ENCODE data around the gene MYRFL. TPM values are rescaled to one million over a fixed set of nuclear protein-coding genes. Genes with fewer than 3 reads are reported as not detected.
"Not testable (repeated sequence)": the region's sequence is repeated elsewhere in the genome, so short reads cannot be mapped to it uniquely, and the experiment has no call there.

MYRFL gene
- not detected for total RNA-seq

DNA sequence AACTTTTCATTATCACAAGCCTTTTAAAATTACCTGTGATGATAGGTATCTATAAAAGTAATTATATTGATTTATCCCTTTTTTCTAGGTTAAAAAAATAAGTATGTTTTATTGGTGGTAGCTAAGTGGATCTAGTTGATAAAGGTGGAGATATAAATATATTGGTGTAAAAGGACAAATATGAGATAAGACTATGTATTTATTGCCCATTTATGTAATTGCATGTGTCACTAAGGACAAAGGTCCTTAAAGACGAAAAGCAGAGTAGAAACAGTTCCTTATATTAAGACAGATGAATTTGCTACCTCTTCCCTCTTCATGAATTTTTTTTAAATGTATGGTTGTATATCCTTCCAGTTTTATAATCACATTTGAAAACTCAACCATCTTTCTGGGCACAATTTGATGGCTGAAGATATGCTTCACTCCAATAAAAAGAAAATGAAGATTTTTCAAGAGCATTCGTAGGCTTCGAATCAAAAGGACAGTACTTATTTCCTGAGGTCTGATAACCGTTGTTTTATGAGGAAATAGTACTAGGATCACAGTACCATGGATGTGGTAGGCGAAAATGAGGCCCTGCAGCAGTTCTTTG lies at the start of gene MYRFL:
Gene MYRFL, plus strand, starts transcription at position 262 of the 595 bp plus-strand sequence. Its CDS starts 291 bp downstream, at position 553.
- Histone ChIP-seq H3K36me3 (no peaks in the 10 kb centered on the region), H3K27me3 (no peaks in the 10 kb centered on the region), H3K4me1 (no peaks in the 10 kb centered on the region), H3K27ac (no peak within 1 kb of the TSS), H3K9me3 (no peaks in the 10 kb centered on the region), H3K4me3 (no peak within 1 kb of the TSS)
- TF ChIP-seq POLR2A (IDR thresholded peaks at IDR 0.05) = no peak
- TF ChIP-seq, protein P1, sequence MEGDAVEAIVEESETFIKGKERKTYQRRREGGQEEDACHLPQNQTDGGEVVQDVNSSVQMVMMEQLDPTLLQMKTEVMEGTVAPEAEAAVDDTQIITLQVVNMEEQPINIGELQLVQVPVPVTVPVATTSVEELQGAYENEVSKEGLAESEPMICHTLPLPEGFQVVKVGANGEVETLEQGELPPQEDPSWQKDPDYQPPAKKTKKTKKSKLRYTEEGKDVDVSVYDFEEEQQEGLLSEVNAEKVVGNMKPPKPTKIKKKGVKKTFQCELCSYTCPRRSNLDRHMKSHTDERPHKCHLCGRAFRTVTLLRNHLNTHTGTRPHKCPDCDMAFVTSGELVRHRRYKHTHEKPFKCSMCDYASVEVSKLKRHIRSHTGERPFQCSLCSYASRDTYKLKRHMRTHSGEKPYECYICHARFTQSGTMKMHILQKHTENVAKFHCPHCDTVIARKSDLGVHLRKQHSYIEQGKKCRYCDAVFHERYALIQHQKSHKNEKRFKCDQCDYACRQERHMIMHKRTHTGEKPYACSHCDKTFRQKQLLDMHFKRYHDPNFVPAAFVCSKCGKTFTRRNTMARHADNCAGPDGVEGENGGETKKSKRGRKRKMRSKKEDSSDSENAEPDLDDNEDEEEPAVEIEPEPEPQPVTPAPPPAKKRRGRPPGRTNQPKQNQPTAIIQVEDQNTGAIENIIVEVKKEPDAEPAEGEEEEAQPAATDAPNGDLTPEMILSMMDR (IDR thresholded peaks at IDR 0.05) = no peak
- no peak for TF ChIP-seq POLR2AphosphoS5 (IDR thresholded peaks at IDR 0.05; ENCODE audit: insufficient read depth in 1 of 2, low read depth in 1 of 2)
- DNase-seq (ENCODE audit: extremely low spot score in 2 of 2) = no peak
- intact Hi-C loops (cut with DNase I) = no loop called here

DNA sequence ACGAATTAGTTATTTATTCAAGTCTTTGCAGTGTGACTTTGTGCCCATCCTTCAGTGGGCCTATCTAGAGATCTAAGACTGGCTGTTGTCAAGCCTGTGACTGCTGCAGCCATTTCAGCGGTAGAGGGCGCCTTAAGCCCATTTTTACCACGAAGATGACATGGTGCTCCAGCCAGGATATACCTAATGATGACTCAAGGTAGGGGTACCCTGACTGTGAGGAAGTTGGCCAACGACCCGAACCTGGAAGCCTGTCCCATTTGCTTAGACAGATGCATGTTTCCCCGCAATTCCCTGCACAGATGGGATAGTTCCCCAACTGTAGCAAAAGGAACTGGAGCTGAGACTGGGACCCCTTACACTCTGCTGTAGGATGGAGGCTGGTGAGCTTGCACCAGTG lies 45.1 kb upstream of the MYRFL start:
- Histone ChIP-seq H3K36me3 (no peaks in the 10 kb centered on the region), H3K4me1 (no peaks in the 10 kb centered on the region), H3K9me3 (no peaks in the 10 kb centered on the region), H3K4me3 (no peak overlapping the region), H3K27me3 (no peaks in the 10 kb centered on the region), H3K27ac (no peak overlapping the region)
- intact Hi-C loops (cut with DNase I) = no loop called here
- no peak for DNase-seq (ENCODE audit: extremely low spot score in 2 of 2)
- no peak for TF ChIP-seq POLR2A (IDR thresholded peaks at IDR 0.05)
- TF ChIP-seq POLR2AphosphoS5 (IDR thresholded peaks at IDR 0.05; ENCODE audit: insufficient read depth in 1 of 2, low read depth in 1 of 2) = no peak
- TF ChIP-seq, protein P1 (IDR thresholded peaks at IDR 0.05) = no peak

DNA sequence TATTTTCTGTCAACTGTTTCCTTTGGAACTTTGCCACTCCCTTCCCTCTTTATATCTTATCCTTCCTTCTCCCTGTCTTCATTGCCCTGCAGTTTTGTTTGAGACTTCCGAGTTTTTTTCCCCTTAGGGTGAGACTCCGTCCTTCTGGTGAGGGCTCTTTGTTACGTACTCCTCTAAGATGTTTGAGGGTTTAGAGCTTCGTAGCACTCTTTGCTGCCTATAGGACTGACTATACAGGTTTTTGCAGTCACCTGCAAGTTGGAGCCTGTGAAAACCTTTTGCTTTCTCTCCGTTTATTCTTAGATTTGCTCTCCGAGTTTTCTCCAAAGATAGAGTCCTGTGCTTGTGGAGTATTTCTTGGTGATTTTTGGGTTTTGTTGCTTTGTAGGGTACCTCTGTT lies 41.7 kb upstream of the MYRFL start:
- Histone ChIP-seq H3K36me3 (peaks cover 0 to 6% of the 10 kb centered on the region in 2 donors), H3K27me3 (no peaks in the 10 kb centered on the region), H3K4me3 (no peak overlapping the region), H3K27ac (no peak overlapping the region), H3K4me1 (no peaks in the 10 kb centered on the region), H3K9me3 (no peaks in the 10 kb centered on the region)
- no peak for TF ChIP-seq POLR2AphosphoS5 (IDR thresholded peaks at IDR 0.05; ENCODE audit: insufficient read depth in 1 of 2, low read depth in 1 of 2)
- TF ChIP-seq POLR2A (IDR thresholded peaks at IDR 0.05) = no peak
- TF ChIP-seq, protein P1 (IDR thresholded peaks at IDR 0.05) = no peak
- intact Hi-C loops (cut with DNase I) = no loop called here
- no peak for DNase-seq (ENCODE audit: extremely low spot score in 2 of 2)

DNA sequence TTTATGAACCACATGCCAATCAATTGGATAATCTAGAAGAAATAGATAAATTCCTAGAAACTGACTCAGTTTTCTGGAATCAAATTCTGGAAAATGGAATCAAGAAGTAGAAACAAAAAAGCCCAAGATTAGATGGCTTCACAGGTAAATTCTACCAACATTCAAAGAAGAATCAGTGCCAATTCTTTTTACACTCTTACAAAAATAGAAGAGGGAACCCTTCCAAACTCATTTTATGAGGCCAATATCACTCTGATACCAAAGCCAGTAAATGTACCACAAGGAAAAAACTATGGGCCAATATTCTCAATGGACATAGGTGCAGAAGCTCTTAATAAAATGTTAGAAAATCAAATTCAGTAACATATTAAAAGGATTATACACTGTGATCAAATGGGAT lies 35.7 kb upstream of the MYRFL start:
- no peaks in the 10 kb centered on the region for H3K4me1 ChIP-seq
- H3K27me3 ChIP-seq = no peaks in the 10 kb centered on the region
- intact Hi-C loops (cut with DNase I) = no loop called here
- TF ChIP-seq, protein P1 (IDR thresholded peaks at IDR 0.05) = no peak
- TF ChIP-seq POLR2AphosphoS5 (IDR thresholded peaks at IDR 0.05; ENCODE audit: insufficient read depth in 1 of 2, low read depth in 1 of 2) (no peak), POLR2A (IDR thresholded peaks at IDR 0.05) (no peak)
- no peak overlapping the region for H3K4me3 ChIP-seq
- DNase-seq (ENCODE audit: extremely low spot score in 2 of 2) = no peak
- peaks cover 0 to 6% of the 10 kb centered on the region in 2 donors for H3K36me3 ChIP-seq
- peaks cover 18% of the 10 kb centered on the region for H3K9me3 ChIP-seq
- no peak overlapping the region for H3K27ac ChIP-seq

DNA sequence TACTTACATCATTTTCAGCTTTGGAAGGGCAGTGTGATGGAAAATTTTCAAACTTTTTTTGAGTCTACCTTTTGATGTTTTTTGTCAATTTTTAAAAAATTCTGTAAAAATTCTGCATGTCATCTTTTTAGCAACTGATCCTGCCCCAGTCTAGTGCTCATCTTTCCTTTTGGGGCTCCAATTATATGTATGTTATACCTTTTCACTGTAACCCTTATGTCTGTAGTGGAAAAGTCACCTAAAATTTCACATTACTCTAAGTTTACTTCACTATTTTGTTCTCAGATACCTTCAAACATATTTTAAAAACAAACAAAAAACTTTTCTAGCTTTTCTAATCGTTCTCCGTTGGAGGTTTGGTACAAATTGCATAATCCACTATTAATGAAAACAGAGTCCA lies 32.5 kb upstream of the MYRFL start:
- no peak overlapping the region for H3K27ac ChIP-seq
- no peak overlapping the region for H3K4me3 ChIP-seq
- TF ChIP-seq, protein P1 (IDR thresholded peaks at IDR 0.05) = no peak
- no peak for TF ChIP-seq POLR2A (IDR thresholded peaks at IDR 0.05)
- no peak for TF ChIP-seq POLR2AphosphoS5 (IDR thresholded peaks at IDR 0.05; ENCODE audit: insufficient read depth in 1 of 2, low read depth in 1 of 2)
- no peak for DNase-seq (ENCODE audit: extremely low spot score in 2 of 2)
- H3K4me1 ChIP-seq = no peaks in the 10 kb centered on the region
- peaks cover 0 to 11% of the 10 kb centered on the region in 2 donors for H3K36me3 ChIP-seq
- intact Hi-C loops (cut with DNase I) = no loop called here
- peaks cover 18% of the 10 kb centered on the region for H3K9me3 ChIP-seq
- H3K27me3 ChIP-seq = no peaks in the 10 kb centered on the region

DNA sequence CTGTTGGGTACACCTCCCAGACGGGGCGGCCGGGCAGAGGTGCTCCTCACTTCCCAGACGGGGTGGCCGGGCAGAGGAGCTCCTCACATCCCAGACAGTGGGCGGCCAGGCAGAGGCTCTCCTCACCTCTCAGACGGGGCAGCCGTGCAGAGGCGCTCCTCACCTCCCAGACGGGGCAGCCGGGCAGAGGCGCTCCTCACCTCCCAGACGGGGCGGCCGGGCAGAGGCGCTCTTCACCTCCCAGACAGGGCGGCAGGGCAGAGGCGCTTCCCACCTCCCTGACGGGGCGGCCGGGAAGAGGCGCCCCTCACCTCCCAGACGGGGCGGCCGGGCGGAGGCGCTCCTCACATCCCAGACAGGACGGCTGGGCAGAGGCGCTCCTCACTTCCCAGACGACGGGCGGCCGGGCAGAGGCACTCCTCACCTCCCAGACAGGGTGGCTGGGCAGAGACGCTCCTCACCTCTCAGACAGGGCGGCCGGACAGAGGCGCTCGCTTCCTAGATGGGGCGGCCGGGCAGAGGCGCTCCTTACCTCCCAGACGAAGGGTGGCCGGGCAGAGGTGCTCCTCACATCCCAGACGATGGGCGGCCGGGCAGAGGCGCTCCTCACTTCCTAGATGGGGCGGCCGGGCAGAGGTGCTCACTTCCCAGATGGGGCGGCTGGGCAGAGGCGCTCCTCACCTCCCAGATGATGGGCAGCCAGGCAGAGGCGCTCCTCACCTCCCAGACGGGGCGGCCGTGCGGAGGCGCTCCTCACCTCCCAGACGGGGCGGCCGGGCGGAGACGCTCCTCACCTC lies 17.7 kb upstream of the MYRFL start:
- H3K27me3 ChIP-seq; H3K9me3 ChIP-seq; H3K27ac ChIP-seq; H3K4me3 ChIP-seq; H3K36me3 ChIP-seq; DNase-seq (ENCODE audit: extremely low spot score in 2 of 2); intact Hi-C loops (cut with DNase I); H3K4me1 ChIP-seq: not testable (repeated sequence)

All from vagina (tissue), 2 donors.